GM12891 (cell line): ENCODE results near the gene UQCR10.

Source experiments
- POLR2A ChIP-seq: IDR thresholded peaks from 2 replicates; pipeline ENCODE4 v1.6.1; 2011; ENCODE audit warnings: low read depth, low read length, control low read depth
- POLR2AphosphoS5 ChIP-seq: IDR thresholded peaks from 2 replicates; pipeline ENCODE4 v1.6.1; 2011; ENCODE audit warnings: low read depth, low read length, control low read depth
- POU2F2 ChIP-seq: IDR thresholded peaks from 2 replicates; pipeline ENCODE4 v1.6.1; 2011; ENCODE audit warnings: low read depth, mild to moderate bottlenecking, control low read depth, low read length, moderate library complexity
- SPI1 ChIP-seq: IDR thresholded peaks from 2 replicates; pipeline ENCODE4 v1.6.1; 2011; ENCODE audit warnings: low read depth, low read length, control low read depth

GRCh38 chr22:29784451-29785361, 17.5 kb downstream of the UQCR10 start:
- TF ChIP-seq POLR2A (no peak), POLR2AphosphoS5 (no peak), SPI1 (no peak), POU2F2 (no peak)
